Neural cell (in vitro differentiated cells): Measurements from ENCODE around the gene INSR. TPM values are rescaled to one million over a fixed set of nuclear protein-coding genes. Genes with fewer than 3 reads are reported as not detected.

Experiments
- H2AFZ ChIP-seq: fragments of 200-600, 300-800 bp; sonication (generic), shearing (Covaris generic); 2 replicates; pipeline ENCODE4 v1.6.0; 2014; ENCODE audit warnings: low read depth, mild to moderate bottlenecking, antibody characterized with exemption, low read length, moderate library complexity
- H3F3A ChIP-seq: fragments of 200-600 bp; shearing (Covaris generic); 2 replicates; pipeline ENCODE4 v1.6.1; 2016; ENCODE audit warnings: mild to moderate bottlenecking, moderate library complexity, mixed read lengths, antibody characterized with exemption, low read length; ENCODE audit not compliant: insufficient read depth, poor library complexity, severe bottlenecking
- H3K27ac ChIP-seq: fragments of 200-600, 300-800 bp; sonication (generic), shearing (Covaris generic); 2 replicates; pipeline ENCODE4 v1.5.1; 2014; ENCODE audit warnings: mild to moderate bottlenecking, low read length, moderate library complexity
- H3K27me3 ChIP-seq: fragments of 300-800, 200-600 bp; sonication (generic), shearing (Covaris generic); 2 replicates; pipeline ENCODE4 v1.6.0; 2014; ENCODE audit warnings: mild to moderate bottlenecking, low read depth, low read length, moderate library complexity; ENCODE audit not compliant: insufficient read depth
- H3K36me3 ChIP-seq: fragments of 300-800, 200-600 bp; sonication (generic), shearing (Covaris generic); 2 replicates; pipeline ENCODE4 v1.5.1; 2014; ENCODE audit warnings: mild to moderate bottlenecking, antibody characterized with exemption, low read length, moderate library complexity; ENCODE audit not compliant: insufficient read depth
- H3K4me2 ChIP-seq: fragments of 300-800, 200-600 bp; sonication (generic), shearing (Covaris generic); 2 replicates; pipeline ENCODE4 v1.6.0; 2014; ENCODE audit warnings: mild to moderate bottlenecking, low read length
- H3K4me3 ChIP-seq: fragments of 300-800, 200-600 bp; sonication (generic), shearing (Covaris generic); 2 replicates; pipeline ENCODE4 v1.5.1; 2014; ENCODE audit warnings: mild to moderate bottlenecking, low read length, moderate library complexity
- H3K79me2 ChIP-seq: fragments of 200-600 bp; shearing (Covaris generic); replicated peaks from 2 replicates; pipeline ENCODE4 v1.6.0; 2014; ENCODE audit warnings: mild to moderate bottlenecking, low read length, moderate library complexity; ENCODE audit not compliant: insufficient read depth
- H3K9ac ChIP-seq: fragments of 300-800, 200-600 bp; sonication (generic), shearing (Covaris generic); 2 replicates; pipeline ENCODE4 v1.6.1; 2016; ENCODE audit warnings: mild to moderate bottlenecking, low read length, mixed read lengths
- H3K9me2 ChIP-seq: fragments of 200-600 bp; shearing (Covaris generic); 2 replicates; pipeline ENCODE4 v1.6.1; 2016; ENCODE audit warnings: mild to moderate bottlenecking, low read length, mixed read lengths; ENCODE audit not compliant: insufficient read depth
- H3K9me3 ChIP-seq: fragments of 200-600, 300-800 bp; sonication (generic), shearing (Covaris generic); 2 replicates; pipeline ENCODE4 v1.6.1; 2016; ENCODE audit warnings: mild to moderate bottlenecking, mixed run types, low read length, moderate library complexity, mixed read lengths
- H4K20me1 ChIP-seq: fragments of 200-600 bp; shearing (Covaris generic); 2 replicates; pipeline ENCODE4 v1.6.1; 2016; ENCODE audit warnings: mild to moderate bottlenecking, mixed run types; ENCODE audit not compliant: insufficient read depth
- CTCF ChIP-seq: fragments of 450-650 bp; IDR thresholded peaks from 2 replicates; pipeline ENCODE4 v1.5.1; 2014; ENCODE audit warnings: antibody characterized with exemption, mild to moderate bottlenecking, moderate library complexity; ENCODE audit not compliant: poor library complexity, severe bottlenecking
- EP300 ChIP-seq: fragments of 450-650 bp; conservative IDR thresholded peaks from 2 replicates; pipeline ENCODE4 v1.6.1; 2014; ENCODE audit warnings: antibody characterized with exemption, mild to moderate bottlenecking, moderate library complexity; ENCODE audit not compliant: poor library complexity, severe bottlenecking
- EZH2 ChIP-seq: fragments of 200-600, 300-800 bp; shearing (Covaris generic), sonication (generic); IDR thresholded peaks from 2 replicates; pipeline ENCODE4 v1.6.1; 2014; ENCODE audit warnings: antibody characterized with exemption, low read length, borderline replicate concordance, mild to moderate bottlenecking; ENCODE audit not compliant: insufficient read depth, poor library complexity, severe bottlenecking
- MXI1 ChIP-seq: fragments of 450-650 bp; conservative IDR thresholded peaks from 2 replicates; pipeline ENCODE4 v1.6.1; 2014; ENCODE audit warnings: antibody characterized with exemption, mild to moderate bottlenecking; ENCODE audit not compliant: poor library complexity, severe bottlenecking
- POLR2AphosphoS5 ChIP-seq: IDR thresholded peaks from 2 replicates; pipeline ENCODE4 v1.6.1; 2012
- RAD21 ChIP-seq: fragments of 450-650 bp; conservative IDR thresholded peaks from 2 replicates; pipeline ENCODE4 v1.6.1; 2014; ENCODE audit warnings: antibody characterized with exemption, mild to moderate bottlenecking, moderate library complexity
- SMC3 ChIP-seq: fragments of 450-650 bp; conservative IDR thresholded peaks from 2 replicates; pipeline ENCODE4 v1.6.1; 2014; ENCODE audit warnings: antibody characterized with exemption, mild to moderate bottlenecking, moderate library complexity; ENCODE audit not compliant: poor library complexity
- TAF1 ChIP-seq: IDR thresholded peaks from 2 replicates; pipeline ENCODE4 v1.6.1; 2012; ENCODE audit warnings: low read depth
- polyA plus RNA-seq: library from polyadenylated mRNA; depleted of rRNA; stranded (reverse); fragments of >200 nt; gene quantifications from 2 replicates; pipeline ENCODE4 v1.2.3, GENCODE V29; 2014
- TF ChIP-seq, protein P1 (sequence below): IDR thresholded peaks from 2 replicates; pipeline ENCODE4 v1.6.1; 2012; ENCODE audit warnings: borderline replicate concordance

INSR gene
- polyA plus RNA-seq, 1 donor from 2014 or later, result 16.0 TPM

DNA sequence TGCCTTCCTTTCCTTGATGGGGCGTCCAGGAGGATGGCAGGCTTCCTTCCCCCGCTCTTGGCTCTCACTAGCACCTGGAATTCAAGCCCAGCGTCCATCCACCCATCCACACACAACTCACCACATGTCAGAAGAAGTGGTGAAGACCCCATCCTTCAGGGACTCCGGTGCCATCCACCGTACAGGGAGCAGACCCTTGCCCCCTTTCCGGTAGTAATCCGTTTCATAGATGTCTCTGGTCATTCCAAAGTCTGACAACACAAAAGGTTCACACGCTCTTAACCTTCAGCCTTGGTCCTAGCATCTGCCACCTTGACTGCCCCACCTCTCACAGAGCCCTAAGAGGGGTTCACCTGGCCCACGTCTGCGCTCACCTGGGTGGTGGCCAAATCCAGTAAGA, 173.7 kb downstream of the INSR start:
- H3K79me2 ChIP-seq, result no peaks in the 10 kb centered on the region
- H3F3A ChIP-seq, result no peaks in the 10 kb centered on the region
- H3K36me3 ChIP-seq, result peaks cover 5% of the 10 kb centered on the region
- no peak for TF ChIP-seq EP300
- TF ChIP-seq POLR2AphosphoS5, result no peak
- TF ChIP-seq SMC3, result no peak
- no peak for TF ChIP-seq RAD21
- TF ChIP-seq TAF1, result no peak
- no peak for TF ChIP-seq EZH2
- TF ChIP-seq MXI1, result no peak
- TF ChIP-seq, protein P1, sequence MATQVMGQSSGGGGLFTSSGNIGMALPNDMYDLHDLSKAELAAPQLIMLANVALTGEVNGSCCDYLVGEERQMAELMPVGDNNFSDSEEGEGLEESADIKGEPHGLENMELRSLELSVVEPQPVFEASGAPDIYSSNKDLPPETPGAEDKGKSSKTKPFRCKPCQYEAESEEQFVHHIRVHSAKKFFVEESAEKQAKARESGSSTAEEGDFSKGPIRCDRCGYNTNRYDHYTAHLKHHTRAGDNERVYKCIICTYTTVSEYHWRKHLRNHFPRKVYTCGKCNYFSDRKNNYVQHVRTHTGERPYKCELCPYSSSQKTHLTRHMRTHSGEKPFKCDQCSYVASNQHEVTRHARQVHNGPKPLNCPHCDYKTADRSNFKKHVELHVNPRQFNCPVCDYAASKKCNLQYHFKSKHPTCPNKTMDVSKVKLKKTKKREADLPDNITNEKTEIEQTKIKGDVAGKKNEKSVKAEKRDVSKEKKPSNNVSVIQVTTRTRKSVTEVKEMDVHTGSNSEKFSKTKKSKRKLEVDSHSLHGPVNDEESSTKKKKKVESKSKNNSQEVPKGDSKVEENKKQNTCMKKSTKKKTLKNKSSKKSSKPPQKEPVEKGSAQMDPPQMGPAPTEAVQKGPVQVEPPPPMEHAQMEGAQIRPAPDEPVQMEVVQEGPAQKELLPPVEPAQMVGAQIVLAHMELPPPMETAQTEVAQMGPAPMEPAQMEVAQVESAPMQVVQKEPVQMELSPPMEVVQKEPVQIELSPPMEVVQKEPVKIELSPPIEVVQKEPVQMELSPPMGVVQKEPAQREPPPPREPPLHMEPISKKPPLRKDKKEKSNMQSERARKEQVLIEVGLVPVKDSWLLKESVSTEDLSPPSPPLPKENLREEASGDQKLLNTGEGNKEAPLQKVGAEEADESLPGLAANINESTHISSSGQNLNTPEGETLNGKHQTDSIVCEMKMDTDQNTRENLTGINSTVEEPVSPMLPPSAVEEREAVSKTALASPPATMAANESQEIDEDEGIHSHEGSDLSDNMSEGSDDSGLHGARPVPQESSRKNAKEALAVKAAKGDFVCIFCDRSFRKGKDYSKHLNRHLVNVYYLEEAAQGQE, result no peak
- no peak for TF ChIP-seq CTCF
- H3K27me3 ChIP-seq, result no peaks in the 10 kb centered on the region
- H3K4me2 ChIP-seq, result no peak overlapping the region
- H3K27ac ChIP-seq, result no peak overlapping the region
- no peak overlapping the region for H3K9ac ChIP-seq
- no peak overlapping the region for H2AFZ ChIP-seq
- no peaks in the 10 kb centered on the region for H3K9me3 ChIP-seq
- H4K20me1 ChIP-seq, result no peaks in the 10 kb centered on the region
- H3K9me2 ChIP-seq, result no peaks in the 10 kb centered on the region
- H3K4me3 ChIP-seq, result no peak overlapping the region

DNA sequence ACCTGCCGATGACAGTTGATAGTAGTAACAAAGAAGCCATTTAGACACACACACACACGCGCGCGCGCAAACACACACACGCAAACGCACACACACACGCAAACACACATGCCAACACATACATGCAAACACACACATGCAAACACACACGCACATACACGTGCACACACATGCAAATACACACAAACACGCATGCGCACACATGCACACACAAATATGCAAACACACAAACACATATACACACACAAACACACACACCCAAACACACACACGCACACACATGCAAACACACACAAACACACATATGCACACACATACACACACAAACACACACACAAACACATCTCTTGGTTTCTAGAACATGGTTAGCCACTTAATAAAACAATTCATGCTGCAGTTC, 174.6 kb downstream of the INSR start:
- H3K9me3 ChIP-seq, result no peaks in the 10 kb centered on the region
- H3K27ac ChIP-seq, result no peak overlapping the region
- no peaks in the 10 kb centered on the region for H4K20me1 ChIP-seq
- TF ChIP-seq TAF1 (no peak), RAD21 (no peak)
- no peaks in the 10 kb centered on the region for H3K27me3 ChIP-seq
- H3K36me3 ChIP-seq, result peaks cover 3% of the 10 kb centered on the region
- no peak overlapping the region for H2AFZ ChIP-seq
- no peak overlapping the region for H3K9ac ChIP-seq
- H3K4me3 ChIP-seq, result no peak overlapping the region
- H3K4me2 ChIP-seq, result no peak overlapping the region
- no peaks in the 10 kb centered on the region for H3F3A ChIP-seq
- no peaks in the 10 kb centered on the region for H3K9me2 ChIP-seq
- no peaks in the 10 kb centered on the region for H3K79me2 ChIP-seq

DNA sequence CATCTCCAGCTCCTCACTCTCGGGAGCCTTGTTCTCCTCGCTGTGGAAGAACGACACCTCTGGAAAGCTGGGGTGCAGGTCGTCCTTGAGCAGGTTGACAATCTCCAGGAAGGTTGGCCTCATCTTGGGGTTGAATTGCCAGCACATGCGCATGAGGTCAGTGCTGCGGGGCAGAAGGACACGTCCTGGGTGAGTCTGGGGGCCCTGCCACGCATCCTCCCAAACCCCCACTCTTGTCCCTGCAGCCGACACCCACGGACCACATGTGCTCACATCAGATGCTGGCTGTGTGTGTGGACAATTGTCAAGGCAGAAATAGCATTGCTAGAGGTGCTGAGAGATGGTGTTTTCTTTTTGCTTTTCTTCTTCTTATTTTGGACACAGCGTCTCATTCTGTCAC, 177.0 kb downstream of the INSR start:
- Histone ChIP-seq H4K20me1 (no peaks in the 10 kb centered on the region), H3K9me3 (no peaks in the 10 kb centered on the region), H3K9me2 (no peaks in the 10 kb centered on the region), H3K79me2 (no peaks in the 10 kb centered on the region), H3K36me3 (peaks cover 3% of the 10 kb centered on the region), H3K27me3 (no peaks in the 10 kb centered on the region), H2AFZ (no peak overlapping the region), H3F3A (no peaks in the 10 kb centered on the region), H3K27ac (no peak overlapping the region), H3K4me2 (no peak overlapping the region), H3K4me3 (no peak overlapping the region), H3K9ac (no peak overlapping the region)
- no peak for TF ChIP-seq CTCF
- TF ChIP-seq SMC3, result no peak
- TF ChIP-seq EP300, result no peak
- TF ChIP-seq TAF1, result no peak
- no peak for TF ChIP-seq MXI1
- no peak for TF ChIP-seq POLR2AphosphoS5
- TF ChIP-seq, protein P1, result no peak
- no peak for TF ChIP-seq EZH2
